T-helper 2 cell treated with Interferon-gamma antibody and Interleukin-4, amounts not matched to agents 5 μg/mL and 100 μg/mL, for 36 hours (primary cell): ENCODE results near the gene STIM1.

Experiments used
- DNase-seq: peaks from one replicate; pipeline ENCODE4 v3.0.0; 2021; ENCODE audit warnings: low spot score
- H3K27ac Mint-ChIP-seq: one replicate; pipeline ENCODE4 v1.8.0; 2021; ENCODE audit warnings: mild to moderate bottlenecking, mixed read lengths
- H3K27me3 Mint-ChIP-seq: one replicate; pipeline ENCODE4 v1.8.0; 2021; ENCODE audit warnings: low read depth, mixed read lengths
- H3K36me3 Mint-ChIP-seq: one replicate; pipeline ENCODE4 v1.8.0; 2021; ENCODE audit warnings: low read depth, mixed read lengths
- H3K4me1 Mint-ChIP-seq: one replicate; pipeline ENCODE4 v1.8.0; 2021; ENCODE audit warnings: low read depth, mixed read lengths
- H3K4me3 Mint-ChIP-seq: one replicate; pipeline ENCODE4 v1.8.0; 2022; ENCODE audit warnings: mild to moderate bottlenecking, moderate library complexity, mixed read lengths
- H3K9me3 Mint-ChIP-seq: one replicate; pipeline ENCODE4 v1.8.0; 2021; ENCODE audit warnings: mixed read lengths

STIM1 gene

DNA sequence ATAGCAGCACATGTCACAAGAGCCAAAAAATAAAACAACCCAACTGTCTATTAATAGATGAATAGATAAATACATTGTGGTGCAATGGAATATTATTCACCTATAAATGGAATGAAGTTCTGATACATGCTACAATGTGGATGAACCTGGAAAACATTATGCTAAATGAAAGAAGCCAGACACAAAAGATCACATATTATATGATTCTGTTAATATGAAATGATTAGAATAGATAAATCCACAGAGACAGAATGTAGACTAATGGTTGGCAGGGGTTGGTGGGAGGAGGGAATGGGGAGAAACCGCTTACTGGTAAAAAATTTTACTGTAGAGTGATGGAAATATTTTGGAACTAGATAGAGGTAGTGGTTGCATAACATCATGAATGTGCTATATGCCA, 206.2 kb downstream of the STIM1 start:
- no peaks in the 10 kb centered on the region for H3K9me3 Mint-ChIP-seq
- peaks cover 17% of the 10 kb centered on the region for H3K4me1 Mint-ChIP-seq
- no peak overlapping the region for H3K27ac Mint-ChIP-seq
- H3K36me3 Mint-ChIP-seq, result peaks cover 37% of the 10 kb centered on the region
- DNase-seq, result no peak
- no peak overlapping the region for H3K4me3 Mint-ChIP-seq
- H3K27me3 Mint-ChIP-seq, result no peaks in the 10 kb centered on the region

DNA sequence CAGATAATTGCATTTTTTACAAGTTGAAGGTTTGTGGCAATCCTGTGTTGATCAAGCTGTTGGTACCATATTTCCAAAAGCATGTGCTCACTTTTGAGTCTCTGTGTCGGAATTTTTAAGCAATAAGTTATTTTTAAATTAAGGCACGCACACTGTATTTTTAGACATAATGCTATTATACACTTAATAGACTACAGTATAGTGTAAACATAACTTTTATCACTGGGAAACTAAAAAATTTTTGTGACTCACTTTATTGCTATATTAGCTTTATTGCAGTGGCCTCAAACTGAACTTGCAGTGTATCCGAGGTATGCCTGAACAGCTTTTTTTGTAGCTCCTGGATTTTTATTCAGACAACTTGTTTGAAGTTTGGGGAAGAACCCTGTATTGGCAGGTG, 207.9 kb downstream of the STIM1 start:
- Mint-ChIP-seq H3K4me1 (peaks cover 18% of the 10 kb centered on the region), H3K9me3 (no peaks in the 10 kb centered on the region)

DNA sequence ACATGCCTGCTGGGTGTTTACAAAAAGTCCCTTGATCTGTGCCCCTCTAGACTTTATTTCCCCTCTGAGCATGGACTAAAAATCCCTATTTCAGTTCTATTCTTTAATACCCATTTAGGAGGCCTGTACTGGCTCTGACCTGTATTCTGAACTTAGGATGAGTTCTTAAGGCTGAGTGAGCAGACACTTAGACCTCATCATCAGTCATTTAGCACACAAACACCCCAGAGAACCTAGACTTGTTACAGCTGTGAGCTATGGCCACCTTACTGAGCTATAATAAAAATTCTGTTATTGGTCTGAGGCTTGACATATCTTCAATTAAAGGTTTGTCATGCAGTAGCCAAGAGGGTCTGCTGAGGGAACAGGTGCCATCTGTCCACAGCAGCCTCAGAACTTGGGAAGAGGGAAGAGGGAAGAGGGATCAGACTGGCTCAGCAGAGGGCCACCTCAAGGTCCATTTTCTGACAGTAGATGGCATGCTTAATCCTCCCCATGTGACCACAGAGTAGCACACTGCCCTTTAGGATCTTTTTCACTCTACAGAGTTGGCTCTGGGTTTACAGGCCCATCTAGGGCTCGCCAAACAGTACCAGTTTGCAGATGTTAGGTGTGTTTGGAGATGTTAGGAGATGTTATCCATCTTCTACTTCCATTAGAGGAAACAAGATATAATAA, 209.0 kb downstream of the STIM1 start:
- H3K4me1 Mint-ChIP-seq, result peaks cover 26% of the 10 kb centered on the region
- H3K4me3 Mint-ChIP-seq, result no peak overlapping the region
- no peaks in the 10 kb centered on the region for H3K9me3 Mint-ChIP-seq
- peak overlapping the region; percentile 37 for H3K27ac Mint-ChIP-seq
- H3K27me3 Mint-ChIP-seq, result no peaks in the 10 kb centered on the region
- no peak for DNase-seq
- H3K36me3 Mint-ChIP-seq, result peaks cover 23% of the 10 kb centered on the region

More for the DNA sequence above, 207.9 kb downstream of the STIM1 start:
- Mint-ChIP-seq H3K36me3 (peaks cover 34% of the 10 kb centered on the region), H3K4me3 (no peak overlapping the region), H3K27me3 (no peaks in the 10 kb centered on the region), H3K27ac (no peak overlapping the region)
- no peak for DNase-seq

DNA sequence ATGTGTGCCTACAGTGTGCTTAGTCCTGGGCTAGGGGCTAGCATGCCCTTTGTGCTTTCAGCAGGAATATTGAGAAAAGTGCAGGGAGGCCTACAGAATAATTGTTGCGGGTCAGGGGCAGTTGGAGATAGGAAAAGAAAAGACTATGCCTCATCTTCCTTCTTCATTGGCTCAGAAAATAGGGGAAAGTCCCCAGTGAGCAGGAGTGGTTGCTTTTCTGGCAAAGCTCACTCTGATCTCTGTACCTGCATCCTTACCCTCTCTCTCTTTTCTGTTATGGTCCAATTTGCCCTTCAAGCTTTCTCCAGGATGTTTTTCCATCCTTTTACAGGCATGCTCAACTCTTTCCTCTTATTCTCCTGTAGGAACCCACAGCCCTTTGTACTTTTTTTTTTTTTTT, 209.6 kb downstream of the STIM1 start:
- Mint-ChIP-seq H3K36me3 (peaks cover 18% of the 10 kb centered on the region), H3K27me3 (no peaks in the 10 kb centered on the region), H3K4me1 (peaks cover 28% of the 10 kb centered on the region), H3K9me3 (no peaks in the 10 kb centered on the region), H3K27ac (no peak overlapping the region), H3K4me3 (no peak overlapping the region)
- DNase-seq, result no peak

DNA sequence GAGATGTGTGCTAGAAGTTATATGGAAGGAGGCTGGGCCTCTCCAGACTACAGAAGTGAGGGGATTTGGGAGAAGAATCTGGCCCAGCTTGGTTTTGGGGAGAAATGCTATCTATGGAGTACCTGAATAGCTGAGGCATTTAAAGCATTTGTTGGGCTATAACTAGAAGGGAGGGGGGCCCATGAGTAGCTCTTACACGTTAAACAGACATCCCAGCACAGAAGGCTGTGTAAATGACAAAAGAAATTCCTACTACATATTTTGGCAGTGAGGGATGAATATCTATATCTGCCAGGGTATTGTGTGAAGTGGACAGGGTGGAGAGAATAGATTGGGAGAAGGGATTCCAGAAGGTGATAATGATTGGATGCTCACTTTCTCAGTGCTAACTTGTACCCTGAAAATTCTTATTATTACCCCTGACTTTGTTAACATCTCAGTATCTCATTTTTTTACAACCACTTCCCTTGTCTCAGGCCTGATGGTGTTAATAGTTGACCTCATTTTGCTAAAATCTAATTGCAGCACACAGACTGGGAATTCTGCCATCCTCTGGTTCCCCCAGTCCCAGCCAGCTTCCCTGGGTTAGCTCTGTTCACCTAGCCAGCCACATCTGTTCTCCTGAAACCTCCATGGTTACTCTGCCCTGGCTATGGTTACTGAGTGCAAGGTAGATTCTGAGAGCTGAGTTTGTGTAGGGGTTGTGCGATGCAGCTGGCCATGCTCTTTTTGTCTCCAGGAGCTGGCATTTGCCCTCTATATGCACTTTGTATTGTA, 210.3 kb downstream of the STIM1 start:
- DNase-seq, result no peak
- Mint-ChIP-seq H3K4me3 (no peak overlapping the region), H3K27me3 (no peaks in the 10 kb centered on the region), H3K36me3 (peaks cover 20% of the 10 kb centered on the region), H3K4me1 (peaks cover 28% of the 10 kb centered on the region), H3K27ac (no peak overlapping the region), H3K9me3 (no peaks in the 10 kb centered on the region)

DNA sequence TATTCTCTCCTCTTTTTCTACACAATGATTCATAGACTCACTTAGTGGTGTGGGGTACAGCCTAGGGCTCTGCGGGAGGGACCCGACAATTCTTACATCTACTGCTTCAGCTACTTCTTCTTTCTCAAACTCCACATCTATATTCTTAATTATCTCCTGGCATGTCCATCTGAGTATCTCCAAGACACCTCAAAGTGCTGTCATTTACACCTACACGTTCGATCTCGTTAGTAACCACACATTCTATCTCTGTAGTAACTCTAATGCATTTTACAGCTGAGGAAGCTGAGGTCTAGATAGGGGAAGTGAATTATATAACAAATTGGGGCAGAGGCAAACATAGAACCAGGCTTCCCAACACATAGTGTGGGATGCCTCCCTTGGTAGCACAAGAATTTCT, 211.4 kb downstream of the STIM1 start:
- no peak overlapping the region for H3K4me3 Mint-ChIP-seq
- H3K36me3 Mint-ChIP-seq, result peaks cover 21% of the 10 kb centered on the region
- H3K4me1 Mint-ChIP-seq, result peaks cover 28% of the 10 kb centered on the region

DNA sequence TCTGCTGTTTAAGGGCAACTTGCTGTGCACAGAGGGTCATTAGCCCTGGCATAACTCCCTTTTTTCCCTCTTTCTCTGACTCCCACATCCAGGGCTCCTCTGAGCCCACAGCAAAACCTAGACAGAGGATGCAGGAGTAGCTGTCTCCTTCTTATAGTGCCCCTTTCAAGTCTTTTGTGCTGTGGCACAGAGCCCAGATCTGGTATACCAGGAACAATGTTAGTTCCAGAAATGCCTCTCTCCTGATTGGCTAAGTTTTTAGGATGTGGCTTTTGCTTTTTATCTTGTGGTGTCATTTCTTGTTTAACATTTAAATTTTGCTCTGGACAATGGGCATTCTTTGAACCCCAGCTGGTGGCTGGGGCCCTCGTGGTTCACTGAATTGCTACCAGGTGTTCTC, 213.5 kb downstream of the STIM1 start:
- peak overlapping the region; percentile 33 for H3K27ac Mint-ChIP-seq
- H3K4me3 Mint-ChIP-seq, result no peak overlapping the region

More for the DNA sequence above, 211.4 kb downstream of the STIM1 start:
- Mint-ChIP-seq H3K27ac (no peak overlapping the region), H3K9me3 (no peaks in the 10 kb centered on the region), H3K27me3 (no peaks in the 10 kb centered on the region)
- no peak for DNase-seq

DNA sequence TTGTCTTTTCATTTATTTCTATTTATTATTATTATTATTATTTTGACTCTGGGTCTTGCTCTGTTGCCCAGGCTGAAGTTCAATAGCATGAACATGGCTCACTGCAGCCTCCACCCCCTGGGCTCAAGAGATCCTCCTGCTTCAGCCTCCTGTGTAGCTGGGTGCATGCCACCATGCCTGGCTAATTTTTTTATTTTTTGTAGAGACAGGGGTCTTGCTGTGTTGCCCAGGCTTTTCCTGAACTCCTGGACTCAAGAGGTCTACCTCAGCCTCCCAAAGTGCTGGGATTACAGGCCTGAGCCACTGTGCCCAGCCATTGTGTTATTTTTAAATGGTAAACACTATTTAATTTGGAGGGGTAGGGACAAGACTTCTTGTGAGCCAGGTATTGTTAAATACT, 215.9 kb downstream of the STIM1 start:
- DNase-seq, result no peak
- no peak overlapping the region for H3K27ac Mint-ChIP-seq
- H3K36me3 Mint-ChIP-seq, result peaks cover 26% of the 10 kb centered on the region
- no peak overlapping the region for H3K4me3 Mint-ChIP-seq
- no peaks in the 10 kb centered on the region for H3K27me3 Mint-ChIP-seq
- H3K9me3 Mint-ChIP-seq, result no peaks in the 10 kb centered on the region
- peaks cover 32% of the 10 kb centered on the region for H3K4me1 Mint-ChIP-seq

More for the DNA sequence above, 213.5 kb downstream of the STIM1 start:
- Mint-ChIP-seq H3K9me3 (no peaks in the 10 kb centered on the region), H3K27me3 (no peaks in the 10 kb centered on the region), H3K36me3 (peaks cover 24% of the 10 kb centered on the region), H3K4me1 (peaks cover 37% of the 10 kb centered on the region)
- no peak for DNase-seq

DNA sequence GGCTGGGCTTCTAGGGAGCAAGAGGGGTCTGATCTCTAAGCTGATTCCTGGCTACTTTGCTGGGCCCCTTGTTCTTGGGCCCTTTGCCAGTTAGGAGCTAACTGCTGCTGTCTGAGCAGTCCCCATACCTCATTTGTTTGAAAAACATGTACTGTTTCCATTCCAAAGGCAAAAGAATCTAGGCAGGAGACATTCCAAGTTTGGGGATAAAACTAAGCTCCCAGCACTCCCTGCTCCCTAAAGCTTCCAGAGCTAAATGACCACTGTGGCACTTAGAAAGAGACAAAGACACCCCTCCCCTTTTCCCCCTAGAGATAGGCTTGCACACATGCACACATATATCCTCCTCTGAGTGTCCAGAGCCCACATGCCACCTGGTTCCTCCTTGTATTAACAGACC, 216.4 kb downstream of the STIM1 start:
- Mint-ChIP-seq H3K27ac (no peak overlapping the region), H3K9me3 (no peaks in the 10 kb centered on the region), H3K27me3 (no peaks in the 10 kb centered on the region), H3K4me1 (peaks cover 30% of the 10 kb centered on the region), H3K4me3 (no peak overlapping the region), H3K36me3 (peaks cover 28% of the 10 kb centered on the region)
- no peak for DNase-seq

DNA sequence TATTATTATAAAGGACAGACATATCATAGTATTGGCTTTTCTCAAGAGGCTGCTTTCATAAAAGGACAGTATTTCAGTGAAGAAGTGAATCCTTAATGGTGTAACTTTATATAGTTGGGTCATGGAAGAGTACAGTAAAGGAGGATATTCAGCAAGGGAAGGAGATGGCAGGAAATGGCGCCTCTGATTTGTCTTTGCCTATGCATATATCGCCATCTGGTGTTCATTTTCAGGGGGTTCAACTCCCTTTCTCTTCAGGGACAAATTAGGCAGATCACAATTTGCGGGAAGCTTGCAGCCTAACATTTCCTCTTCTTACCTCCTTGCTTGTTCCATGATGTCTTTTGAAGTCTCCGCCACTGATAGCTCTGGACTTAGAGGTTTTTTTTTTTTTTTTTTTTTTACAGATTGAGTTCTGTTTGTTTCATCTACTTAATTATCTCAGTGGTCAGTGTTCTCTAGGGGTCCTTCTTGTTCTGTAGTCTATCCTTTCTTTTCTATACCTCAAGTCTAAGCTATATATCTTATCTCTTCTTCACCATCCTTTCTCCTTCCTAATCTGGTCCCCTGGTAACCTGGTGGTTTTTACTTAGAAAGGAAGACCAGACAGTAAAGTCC, 217.3 kb downstream of the STIM1 start:
- Mint-ChIP-seq H3K4me1 (peaks cover 28% of the 10 kb centered on the region), H3K27ac (no peak overlapping the region), H3K36me3 (peaks cover 29% of the 10 kb centered on the region), H3K4me3 (no peak overlapping the region), H3K9me3 (no peaks in the 10 kb centered on the region), H3K27me3 (no peaks in the 10 kb centered on the region)
- peak; percentile 36 for DNase-seq

DNA sequence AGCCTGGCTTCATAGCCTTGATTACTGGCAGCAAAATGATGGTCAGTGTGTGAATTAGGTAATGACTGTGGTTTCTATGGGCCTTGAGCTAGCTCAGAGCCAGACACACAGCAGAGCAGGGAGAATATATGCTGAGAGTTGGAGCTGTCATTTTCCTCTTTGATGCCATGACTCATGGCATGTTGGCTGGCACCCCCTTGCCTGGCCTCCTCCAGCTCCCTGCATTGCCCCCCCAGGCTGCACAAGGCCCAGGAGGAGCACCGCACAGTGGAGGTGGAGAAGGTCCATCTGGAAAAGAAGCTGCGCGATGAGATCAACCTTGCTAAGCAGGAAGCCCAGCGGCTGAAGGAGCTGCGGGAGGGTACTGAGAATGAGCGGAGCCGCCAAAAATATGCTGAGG, 218.8 kb downstream of the STIM1 start:
- Mint-ChIP-seq H3K4me3 (no peak overlapping the region), H3K36me3 (peaks cover 28% of the 10 kb centered on the region), H3K27me3 (no peaks in the 10 kb centered on the region), H3K27ac (no peak overlapping the region), H3K9me3 (no peaks in the 10 kb centered on the region), H3K4me1 (peaks cover 15% of the 10 kb centered on the region)
- DNase-seq, result no peak

DNA sequence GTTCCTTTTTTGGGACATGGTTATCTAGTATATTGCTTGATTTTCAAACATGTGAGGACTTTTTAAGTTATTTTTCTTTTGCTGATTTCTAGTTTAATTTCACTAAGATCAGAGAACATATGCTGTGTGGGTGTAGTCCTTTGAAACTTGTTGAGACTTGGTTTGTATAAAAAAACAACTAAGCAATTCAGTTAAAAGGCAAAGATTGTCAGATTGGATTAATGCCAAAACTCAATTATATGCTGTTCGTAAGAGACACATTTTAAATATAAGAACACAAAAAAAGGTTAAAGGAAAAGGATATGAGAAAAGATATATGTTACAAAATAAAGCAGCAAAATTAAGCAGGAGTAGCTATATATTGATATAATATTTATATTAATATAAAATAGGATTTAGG, 221.3 kb downstream of the STIM1 start:
- Mint-ChIP-seq H3K27me3 (no peaks in the 10 kb centered on the region), H3K4me1 (peaks cover 11% of the 10 kb centered on the region), H3K27ac (no peak overlapping the region), H3K4me3 (no peak overlapping the region), H3K36me3 (peaks cover 24% of the 10 kb centered on the region), H3K9me3 (no peaks in the 10 kb centered on the region)
- DNase-seq, result no peak

DNA sequence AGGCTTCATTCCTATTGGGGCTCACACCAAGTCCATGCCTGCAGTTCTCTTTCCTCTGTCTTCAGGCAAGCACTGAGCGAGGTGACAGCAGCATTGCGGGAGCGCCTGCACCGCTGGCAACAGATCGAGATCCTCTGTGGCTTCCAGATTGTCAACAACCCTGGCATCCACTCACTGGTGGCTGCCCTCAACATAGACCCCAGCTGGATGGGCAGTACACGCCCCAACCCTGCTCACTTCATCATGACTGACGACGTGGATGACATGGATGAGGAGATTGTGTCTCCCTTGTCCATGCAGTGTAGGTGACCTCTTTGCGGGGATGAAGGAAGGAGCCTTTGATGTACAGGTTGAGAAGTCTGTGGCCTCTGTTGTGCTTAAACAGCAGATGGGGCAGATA, 227.7 kb downstream of the STIM1 start:
- Mint-ChIP-seq H3K27me3 (no peaks in the 10 kb centered on the region), H3K27ac (peak overlapping the region; percentile 0), H3K36me3 (peaks cover 46% of the 10 kb centered on the region), H3K4me1 (peaks cover 8% of the 10 kb centered on the region), H3K9me3 (no peaks in the 10 kb centered on the region), H3K4me3 (no peak overlapping the region)
- no peak for DNase-seq

DNA sequence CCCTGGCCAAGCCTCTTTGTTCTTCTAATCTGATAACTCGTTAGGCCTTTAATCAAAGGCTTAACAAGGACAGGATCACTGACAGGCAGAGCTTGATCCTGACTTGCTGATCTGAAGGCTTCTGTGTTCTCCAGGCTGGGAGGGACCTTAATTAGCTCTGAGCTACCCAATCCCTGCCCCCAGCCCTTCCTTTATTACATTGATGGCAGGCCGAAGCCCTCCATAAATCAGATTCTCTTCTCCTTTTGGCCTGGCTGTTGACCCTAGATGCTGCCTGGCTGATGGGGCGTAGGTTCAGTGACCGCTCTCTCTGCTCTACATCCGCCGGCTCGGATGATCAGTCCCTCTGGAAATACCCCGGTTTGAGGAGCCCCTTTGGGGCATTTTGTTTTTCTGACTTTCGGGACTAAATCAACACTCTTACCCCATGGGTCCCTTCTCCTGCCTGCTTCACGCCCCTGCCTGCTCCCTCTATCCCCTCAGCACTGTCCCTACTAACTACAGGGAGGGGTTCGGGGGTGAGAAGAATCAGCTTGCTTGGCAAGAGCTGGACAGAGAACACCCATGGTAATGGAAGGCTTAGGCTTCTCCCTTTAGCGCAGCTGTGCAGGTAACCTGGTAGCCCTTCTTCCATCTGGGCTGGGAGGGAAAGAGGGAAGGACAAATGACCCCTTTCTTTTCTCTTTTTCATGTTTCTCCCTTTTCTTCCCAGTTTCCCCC, 229.1 kb downstream of the STIM1 start:
- peaks cover 54% of the 10 kb centered on the region for H3K36me3 Mint-ChIP-seq
- H3K27ac Mint-ChIP-seq, result no peak overlapping the region
- DNase-seq, result no peak
- no peaks in the 10 kb centered on the region for H3K9me3 Mint-ChIP-seq
- no peaks in the 10 kb centered on the region for H3K27me3 Mint-ChIP-seq
- peaks cover 14% of the 10 kb centered on the region for H3K4me1 Mint-ChIP-seq
- H3K4me3 Mint-ChIP-seq, result no peak overlapping the region
